ENCODE data around the gene MT1HL1.

The MT1HL1 gene

DNA sequence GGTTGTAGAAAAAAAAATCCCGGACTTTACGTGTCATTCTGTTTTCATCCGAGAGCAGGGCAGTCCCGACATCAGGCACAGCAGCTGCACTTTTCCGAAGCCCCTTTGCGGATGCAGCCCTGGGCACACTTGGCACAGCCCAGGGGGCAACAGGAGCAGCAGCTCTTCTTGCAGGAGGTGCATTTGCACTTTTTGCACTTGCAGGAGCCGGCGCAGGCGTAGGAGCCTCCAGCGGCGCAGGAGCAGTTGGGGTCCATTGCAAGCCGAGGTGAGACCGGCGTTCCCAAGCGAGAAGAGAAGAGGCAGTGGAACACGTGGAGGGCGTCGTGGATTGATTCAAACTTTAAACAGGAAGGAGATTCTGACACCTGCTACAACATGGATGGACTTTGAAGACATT, at the start of gene MT1HL1:
Gene MT1HL1, minus strand, starts transcription at position 326 of the 400 bp plus-strand sequence. Its CDS starts 69 bp downstream, at position 257.
- DNase-seq: no peak

DNA sequence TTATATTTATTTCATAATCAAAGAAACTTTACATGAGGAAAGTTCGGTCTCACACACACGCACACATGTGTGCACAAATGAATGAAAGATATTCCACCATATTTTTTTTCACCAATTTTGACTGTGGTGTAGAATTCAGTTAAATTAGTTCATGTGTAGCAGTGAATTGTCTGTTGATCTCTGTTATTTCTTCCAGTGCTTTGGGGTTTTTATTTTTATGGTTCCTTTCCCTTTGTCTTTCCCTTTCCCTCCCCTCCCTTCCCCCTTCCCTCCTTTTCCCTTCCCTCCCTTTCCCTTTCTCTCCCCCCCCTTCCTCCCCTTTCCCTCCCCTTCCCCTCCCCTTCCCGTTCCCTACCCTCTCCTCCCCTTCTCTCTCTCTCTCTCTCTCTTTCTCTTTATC, 46.7 kb upstream of the MT1HL1 start:
- no peak for DNase-seq

DNA sequence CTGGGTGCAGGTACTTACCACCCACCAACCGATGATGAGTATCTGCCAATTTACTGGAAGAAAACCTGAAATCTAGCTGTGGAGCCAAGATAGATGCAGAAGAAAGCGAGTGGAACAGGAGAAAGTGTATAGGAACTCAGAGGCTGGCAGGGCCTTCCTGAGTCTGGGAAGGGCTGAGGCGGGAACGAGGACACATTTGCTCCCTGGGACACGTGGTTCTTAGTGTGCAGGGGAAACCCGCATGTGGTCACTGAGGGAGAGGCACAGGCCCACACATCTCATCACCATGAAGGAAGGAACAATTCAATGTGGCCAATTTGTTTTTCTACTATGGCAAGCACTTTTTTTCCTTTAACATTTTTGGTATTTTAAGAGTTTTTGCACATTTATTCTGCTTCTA, 45.9 kb upstream of the MT1HL1 start:
- no peak for DNase-seq

DNA sequence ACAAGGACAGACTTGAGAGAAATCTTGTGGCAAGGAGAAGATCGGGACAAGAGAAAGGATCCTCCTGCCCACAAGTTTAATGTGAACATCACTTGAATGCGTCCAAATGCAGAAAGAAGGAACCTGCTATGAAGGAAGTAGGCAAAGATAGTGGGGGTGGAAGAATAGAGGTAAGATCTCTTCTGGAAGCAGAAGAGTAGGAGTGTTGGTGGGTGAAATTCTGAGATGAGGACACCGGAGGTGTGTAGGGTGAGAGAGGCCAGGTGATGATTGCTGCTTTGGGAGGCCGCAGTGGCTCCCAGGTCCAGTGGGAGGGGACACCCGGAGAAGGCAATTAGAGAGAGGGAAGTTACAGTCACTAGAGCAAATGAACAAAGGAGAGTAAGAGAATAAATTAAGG, 44.6 kb upstream of the MT1HL1 start:
- DNase-seq: no peak

DNA sequence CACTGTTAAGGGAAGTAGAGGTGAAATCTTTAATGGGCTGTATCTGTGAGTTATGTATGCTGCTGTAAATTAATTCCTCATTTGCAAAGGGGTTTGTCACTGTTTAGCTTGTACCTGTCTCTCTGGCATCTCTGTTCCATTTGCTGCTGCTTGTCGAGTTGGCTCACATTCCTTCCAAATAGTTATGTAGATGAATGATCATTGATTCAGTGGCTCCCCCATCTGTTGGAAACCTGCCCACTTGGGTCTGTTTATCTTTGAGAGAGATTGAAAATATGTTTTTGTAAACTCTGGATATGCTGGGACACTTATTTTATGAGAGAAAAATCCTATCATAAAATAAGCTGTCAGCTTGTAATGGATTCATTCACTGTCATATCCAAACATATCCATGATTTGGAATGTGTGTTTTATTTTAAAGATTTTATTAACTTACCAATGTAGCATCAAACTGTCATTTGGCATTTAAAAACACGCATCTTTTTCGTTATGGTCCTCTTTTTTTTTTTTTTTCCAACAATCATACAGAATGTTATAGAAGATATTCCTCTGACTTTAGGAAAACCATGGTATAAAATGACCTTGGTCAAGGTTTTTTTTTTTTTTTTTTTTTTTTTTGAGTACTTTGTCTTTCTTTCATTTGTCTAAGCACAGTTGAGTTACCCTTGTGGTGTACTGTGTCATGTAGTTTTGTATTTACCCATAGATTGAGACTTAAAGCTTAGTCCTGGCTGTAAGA, 41.2 kb upstream of the MT1HL1 start:
- no peak for DNase-seq

DNA sequence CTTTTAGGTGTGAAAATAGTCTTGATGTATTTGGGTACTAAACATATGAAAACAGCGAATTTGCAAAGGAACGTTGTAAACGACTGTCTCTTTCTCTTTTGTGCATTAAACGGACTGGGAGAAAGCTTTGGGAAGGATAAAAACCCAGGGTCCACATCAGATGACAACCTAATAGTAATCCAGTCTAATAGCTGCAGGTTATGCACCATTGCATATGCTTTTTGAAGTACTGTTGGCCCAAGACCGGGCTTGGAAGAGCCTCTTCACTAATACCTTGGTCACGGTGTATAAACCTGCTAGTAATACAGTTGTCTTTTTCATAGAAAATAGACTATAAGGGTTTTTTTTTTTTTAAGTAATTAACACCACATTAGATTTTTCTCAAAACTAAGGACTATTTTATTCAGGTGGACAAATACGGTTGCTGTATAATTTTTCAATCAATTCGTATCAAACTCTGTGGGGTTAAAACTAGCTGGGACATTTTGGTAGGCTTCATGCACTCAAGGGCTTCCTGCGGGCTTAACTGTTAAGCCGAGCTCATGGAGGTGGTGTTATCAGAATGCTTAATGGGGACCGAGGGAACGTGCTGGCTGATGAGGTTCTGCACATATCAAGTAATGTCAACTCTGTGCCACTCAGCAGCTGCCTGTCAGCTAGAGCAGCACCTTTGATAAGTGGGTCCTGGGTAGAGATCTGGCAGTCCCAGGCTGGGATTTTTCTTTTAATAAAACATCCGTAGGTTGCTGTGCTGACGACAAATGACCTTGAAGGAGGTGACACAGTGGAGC, 39.8 kb upstream of the MT1HL1 start:
- no peak for DNase-seq

DNA sequence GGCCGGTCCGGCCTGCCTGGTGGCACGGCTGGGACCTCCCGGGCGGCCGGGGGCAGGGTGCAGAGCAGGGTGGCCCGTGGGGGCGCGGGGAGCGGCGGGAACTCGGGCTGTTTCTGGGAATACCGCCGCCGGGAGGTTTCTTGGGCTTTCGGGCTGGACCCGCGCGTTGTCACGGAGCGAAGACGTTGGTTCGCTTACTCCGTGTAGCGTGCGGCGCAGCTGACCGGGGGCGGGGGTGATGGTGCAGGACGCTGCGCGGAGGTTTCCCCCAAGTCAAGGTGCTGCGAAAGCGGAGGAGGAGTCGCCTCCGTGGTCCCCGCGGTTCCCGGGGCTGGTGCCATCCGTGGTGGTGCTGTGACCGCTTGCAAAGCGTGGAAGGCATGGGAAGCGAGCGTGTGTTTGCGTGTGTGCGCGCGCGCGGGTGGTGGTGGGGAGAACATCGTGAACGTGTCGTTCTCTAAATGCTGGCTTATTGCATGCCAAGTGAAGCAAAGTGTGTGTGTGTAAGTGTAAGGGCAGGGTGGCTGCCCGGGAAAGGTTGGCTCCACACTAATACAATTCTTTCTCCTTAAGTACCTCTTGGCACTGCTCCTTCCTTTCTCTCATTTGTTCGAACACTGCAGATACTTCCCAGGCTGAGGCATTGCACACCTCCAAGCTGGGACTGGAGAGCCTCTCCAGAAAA, 38.8 kb upstream of the MT1HL1 start:
- DNase-seq: no peak

DNA sequence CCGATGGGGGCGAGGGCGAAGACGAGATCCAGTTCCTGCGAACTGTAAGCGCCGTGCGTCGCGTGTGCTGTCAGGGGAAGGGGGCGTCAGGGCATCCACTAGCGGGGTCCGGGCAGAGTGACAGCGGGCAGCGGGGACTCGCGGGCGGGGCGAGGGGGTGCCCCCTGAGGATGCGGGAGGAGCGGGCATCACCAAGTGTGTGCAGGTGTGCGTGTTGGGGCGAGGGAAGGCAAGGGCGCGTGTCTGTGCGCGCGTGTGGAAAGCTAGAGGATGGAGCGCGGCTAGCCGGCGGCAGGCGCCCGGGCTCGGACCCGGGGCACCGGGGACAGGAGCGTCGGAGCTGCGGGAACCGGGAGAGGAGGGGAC, 38.3 kb upstream of the MT1HL1 start:
- DNase-seq: no peak

DNA sequence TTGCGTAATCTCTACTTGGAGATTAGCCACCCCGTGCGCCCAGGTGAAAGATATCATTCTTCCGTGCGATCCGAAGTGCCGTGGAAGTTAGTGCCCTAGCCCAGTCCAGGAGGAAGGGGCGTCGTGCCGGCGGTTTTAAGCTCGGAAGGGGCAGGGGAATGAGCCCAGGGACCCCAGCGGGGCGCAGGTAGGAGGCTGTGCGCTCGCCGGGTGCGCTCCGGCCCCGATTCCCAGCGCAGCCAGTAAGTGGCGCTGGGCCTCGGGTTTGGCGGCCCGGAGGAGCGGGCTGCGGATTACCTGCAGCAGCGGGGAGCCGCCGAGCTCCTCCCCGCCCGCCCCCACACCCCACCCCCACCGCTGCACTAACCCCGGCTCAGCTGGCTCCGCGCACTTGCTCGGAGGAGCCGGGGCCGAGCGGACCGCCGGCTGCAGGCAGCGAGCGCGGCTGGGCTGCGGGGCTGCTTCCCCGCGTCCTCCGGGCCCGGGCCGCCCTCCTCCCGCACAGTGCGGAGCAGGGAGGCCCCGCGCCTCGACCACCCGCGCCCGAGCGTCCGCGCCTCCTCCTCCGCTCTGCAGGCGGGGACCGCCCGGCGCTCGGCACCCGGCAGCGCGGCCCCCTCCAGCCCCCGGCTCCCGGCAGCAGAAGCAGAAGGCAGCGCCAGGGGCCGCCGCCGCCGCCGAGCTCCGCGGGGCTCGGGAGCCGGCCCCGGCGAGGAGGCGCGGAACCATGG, 37.7 kb upstream of the MT1HL1 start, which contains the start of gene RYR2:
Gene RYR2, plus strand, starts transcription at position 390 of the 731 bp plus-strand sequence. Its CDS starts 338 bp downstream, at position 728.
- no peak for DNase-seq

DNA sequence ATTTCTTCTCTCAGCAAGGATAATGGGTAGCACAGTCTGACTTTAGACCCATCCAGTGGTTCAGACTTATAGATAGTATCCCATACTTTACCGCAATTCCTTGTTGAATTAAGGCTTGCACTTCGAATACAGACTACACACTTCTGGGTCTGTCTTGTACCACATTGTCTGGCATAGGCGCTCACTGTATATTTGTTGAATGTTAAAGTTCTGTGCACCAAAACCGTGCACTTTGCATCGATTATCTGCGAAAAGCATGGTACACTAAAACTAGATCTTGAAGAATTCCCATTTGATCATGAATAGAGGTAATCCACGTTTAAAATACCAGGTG, 37.2 kb upstream of the MT1HL1 start:
- DNase-seq: no peak

DNA sequence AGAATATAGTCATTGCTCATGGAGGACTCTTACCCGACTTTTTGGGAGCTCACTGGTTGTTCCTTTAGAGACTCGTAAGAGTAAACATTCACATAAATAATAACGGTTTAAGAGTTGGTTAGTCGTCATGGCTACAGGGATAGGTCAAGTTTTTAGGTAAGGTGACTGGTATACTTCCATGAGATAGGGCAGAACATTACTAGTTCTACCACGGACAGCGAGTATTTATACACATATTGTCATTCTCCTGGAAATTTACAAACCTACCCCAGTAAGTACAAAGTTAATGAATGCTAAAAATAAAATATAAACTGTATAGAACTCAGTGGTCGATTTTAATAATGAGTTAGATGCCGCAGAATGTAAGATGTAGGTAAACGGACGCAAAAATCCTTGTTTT, 36.6 kb upstream of the MT1HL1 start:
- no peak for DNase-seq

DNA sequence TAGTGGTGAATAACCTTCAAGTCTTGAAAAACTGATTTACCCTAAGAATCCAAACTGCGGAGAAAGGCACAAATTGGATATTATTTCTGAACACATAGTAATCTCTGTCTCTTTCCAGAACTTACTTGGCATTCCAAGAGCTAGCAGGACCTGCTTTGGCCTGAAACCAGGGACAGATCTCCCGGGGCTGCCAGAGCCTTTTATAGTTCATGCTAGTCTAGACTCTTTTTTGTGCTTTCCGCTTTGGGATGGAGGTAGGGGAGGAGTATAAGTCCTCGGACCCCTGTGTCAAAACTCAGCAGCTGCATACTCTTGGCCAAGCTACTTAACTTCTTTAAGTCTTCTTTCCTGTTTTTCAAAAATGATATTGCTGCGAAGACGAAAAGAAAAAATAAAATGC, 34.0 kb upstream of the MT1HL1 start:
- DNase-seq: no peak

DNA sequence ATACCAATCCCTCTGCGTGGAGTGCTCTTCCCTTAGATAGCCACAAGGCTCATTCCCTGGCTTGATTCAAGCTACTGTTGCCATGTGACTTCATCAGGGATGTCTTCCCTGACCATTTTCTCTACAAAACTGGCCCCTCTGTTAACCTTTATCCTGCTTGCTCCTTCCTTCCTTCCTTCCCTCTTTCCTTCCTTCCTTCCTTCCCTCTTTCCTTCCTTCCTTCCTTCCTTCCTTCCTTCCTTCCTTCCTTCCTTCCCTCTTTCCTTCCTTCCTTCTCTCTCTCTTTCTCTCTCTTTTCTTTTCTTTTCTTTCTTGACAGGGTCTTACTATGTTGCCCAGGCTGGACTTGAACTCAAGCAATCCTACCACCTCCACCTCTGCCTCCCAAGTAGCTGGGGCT, 31.5 kb upstream of the MT1HL1 start:
- DNase-seq: no peak

DNA sequence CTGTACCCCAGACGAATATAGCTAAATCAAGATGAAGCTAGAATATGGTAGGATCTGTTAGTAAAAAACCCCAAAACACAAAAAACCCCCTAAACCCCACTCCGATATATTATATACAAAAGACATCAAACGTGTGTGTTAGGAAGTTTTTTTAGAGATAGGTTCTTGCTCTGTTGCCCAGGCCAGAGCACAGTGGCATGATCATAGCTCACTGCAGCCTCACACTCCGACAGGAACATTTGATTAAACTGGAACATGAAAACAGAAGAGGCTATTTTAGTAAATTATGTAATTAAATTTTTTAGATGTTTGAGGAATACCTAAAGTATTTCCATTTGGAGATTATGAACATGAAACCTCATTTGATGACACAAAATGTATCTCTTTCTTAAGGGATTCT, 29.6 kb upstream of the MT1HL1 start:
- DNase-seq: no peak

DNA sequence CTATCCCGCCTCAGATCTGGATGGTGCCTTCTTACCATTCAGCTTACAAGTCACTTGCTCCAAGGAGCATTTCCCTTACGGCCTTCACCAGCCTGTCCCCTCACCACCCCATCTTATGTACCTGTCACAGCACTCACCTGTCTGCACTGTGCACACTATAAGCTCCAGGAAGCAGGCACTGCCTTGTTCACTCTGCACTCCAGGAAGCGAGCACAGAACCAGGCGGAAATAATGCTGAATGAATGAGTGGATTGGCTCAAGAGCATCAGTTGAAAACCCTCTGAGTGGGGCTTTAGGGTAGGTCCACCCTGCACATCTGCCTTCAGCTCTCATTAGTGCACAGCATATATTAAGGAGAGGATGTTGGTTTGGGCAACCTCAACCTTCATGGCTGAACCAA, 28.8 kb upstream of the MT1HL1 start:
- no peak for DNase-seq

DNA sequence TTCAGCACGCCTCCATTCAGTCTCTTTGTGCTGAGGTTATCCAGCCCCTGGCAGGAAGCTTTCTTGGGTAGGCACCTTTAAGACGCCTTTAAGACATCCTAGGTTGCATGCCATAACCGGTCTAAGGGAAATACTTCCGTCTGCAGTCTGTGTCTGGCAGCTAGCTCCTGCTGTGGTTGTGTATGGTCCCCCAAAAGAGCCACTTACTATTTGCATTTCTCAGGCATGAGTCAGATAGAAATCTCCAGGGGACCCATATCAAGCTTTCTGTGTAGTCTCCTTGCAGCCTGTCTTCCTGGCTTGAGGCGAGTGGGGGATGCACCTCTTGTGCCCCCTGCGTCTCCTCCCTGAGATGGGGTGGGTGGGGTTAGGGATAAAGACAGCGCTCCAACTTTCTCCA, 27.8 kb upstream of the MT1HL1 start:
- DNase-seq: no peak

DNA sequence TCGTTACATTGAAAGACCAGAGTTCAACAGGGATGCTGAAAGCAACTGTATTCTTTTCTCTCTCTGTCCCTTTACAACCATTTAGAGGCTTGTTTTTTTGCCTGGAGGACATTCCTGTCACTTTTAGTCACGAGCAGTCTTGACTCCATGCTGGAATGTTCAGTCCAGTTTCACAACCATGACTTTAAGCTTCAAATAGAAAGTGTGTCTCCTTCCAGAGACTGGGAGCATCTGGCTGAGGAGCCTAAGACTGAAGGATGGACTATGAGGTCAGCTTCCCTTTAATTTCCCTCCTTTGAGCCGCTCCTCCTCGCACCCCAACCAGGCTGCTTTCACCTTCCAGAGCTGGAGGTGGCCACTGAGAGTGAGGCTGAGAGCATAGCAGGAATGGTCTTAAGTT, 27.2 kb upstream of the MT1HL1 start:
- no peak for DNase-seq

DNA sequence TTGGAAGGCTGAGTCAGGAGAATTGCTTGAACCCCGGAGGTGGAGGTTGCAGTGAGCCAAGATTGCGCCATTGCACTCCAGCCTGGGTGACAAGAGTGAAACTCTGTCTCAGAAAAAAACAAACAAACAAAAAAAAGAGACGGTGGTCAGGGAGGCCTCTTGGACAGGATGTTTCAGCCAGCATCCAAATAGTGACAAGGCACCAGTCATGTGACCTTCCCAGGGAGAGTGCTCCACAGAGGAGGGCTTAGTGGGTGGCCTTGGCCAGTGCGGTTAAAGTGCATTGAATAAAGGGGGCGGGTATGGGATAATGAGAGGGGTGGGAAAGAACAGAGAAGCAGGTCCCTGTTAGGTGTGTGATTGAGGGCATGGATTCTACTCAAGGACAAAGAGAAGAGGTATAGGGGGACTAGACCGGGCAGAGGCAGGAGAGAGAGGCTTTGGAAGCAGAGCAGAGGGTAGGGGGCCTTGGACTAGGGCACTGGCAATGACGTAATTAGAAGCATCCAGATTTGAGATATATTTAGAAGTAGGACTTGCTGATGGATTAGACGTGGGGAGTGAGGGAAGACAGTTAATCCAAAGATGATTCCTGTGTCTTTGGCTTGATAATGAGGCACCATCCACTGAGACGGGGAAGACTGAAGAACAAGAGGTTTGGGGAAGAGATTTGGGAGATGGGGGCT, 25.8 kb upstream of the MT1HL1 start:
- DNase-seq: no peak

DNA sequence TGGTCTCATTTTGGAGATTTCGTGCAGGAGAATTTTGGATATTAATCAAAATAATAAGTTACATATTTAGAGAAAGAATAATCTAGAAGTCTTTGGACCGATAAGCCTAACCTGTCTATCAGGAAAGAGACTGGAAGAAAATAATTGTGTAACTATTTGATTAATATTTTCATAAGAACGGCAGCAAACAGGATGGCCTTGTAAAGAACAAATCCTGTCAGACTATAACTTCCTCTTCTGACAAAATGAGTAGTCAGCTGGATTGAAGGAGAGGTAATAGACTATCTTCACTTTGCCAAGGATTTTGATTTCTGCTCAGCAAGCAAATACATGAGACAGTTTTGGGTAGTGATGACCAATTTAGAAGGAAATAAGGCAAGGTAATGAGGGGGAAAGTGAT, 25.0 kb upstream of the MT1HL1 start:
- DNase-seq: no peak

DNA sequence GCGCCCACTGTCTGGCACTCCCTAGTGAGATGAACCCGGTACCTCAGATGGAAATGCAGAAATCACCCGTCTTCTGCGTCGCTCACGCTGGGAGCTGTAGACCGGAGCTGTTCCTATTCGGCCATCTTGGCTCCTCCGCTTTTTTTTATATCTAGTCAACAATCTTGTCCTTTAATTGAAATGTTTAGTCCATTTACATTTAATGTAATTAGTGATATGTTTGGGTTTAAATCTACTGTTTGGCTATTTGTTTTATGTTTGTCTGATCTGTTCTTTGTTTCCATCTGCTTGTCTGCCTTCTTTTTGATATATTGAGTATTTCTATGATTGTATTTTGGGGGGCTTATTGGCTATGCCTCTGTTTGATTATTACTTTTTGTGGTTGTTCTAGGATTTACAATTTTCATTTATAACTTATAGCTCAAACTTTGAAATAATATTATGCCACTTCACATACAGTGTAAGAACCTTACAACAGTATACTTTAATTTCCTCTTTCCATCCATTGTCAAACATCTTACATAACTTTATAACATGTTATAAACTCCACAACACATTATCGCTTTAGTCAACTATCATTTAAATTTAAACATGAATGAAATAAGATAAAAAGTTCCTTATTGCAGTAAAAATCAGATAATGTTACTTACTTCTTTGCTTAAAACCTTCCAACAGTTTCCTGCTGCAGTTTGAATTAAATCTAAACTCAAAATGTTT, 21.3 kb upstream of the MT1HL1 start:
- no peak for DNase-seq

DNA sequence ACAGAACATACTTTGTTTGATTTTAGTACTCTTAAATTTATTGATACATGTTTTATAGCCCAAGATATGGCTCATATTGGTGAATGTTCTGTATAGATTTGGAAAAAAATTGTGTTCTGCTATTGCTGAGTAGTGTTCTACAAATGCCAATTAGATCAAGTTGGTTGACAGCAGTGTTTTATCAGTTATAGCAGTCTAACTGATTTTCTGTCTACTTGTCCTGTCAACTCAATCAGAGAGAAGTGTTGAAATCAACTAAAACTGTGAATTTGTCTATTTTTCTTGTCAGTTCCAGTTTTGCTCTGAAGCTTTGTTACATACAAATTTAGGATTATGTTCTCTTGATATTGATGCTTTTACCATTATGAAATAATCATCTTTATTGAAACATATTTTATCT, 14.7 kb upstream of the MT1HL1 start:
- no peak for DNase-seq

DNA sequence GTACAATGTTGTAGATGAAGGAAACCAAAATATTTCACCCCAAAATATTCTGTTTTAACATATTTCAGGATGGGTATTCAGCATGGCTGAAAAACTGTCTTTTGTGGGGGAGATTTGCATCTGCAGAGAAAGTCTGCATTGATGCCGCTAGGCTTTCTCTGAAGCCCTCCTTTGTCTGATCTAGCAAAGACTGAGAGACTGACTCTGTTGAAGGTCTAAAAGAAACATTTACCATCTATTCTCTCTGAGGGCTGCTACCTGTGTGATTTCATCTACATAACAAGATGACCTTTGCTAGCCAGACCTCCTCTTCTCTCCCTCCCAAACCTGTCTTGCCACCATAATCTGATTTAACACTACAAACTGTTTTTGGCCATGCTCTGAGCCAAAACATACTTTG, 12.4 kb upstream of the MT1HL1 start:
- DNase-seq: no peak
